HepG2 (cell line): ENCODE data around the gene RUBCNL. TPM values are rescaled to one million over a fixed set of nuclear protein-coding genes. Genes with fewer than 3 reads are reported as not detected.

Experiments used
- ATAC-seq: fragments of 200-7000 bp; cut with Tn5 transposase; 3 replicates; pipeline ENCODE4 v1.9.1; 2020; ENCODE audit warnings: mild to moderate bottlenecking, moderate library complexity
- BruUV-seq: library from RNA; stranded (reverse); fragments of 400-500 nt; replicated peaks from 2 replicates; lab custom pipeline; 2021; lab: Mats Ljungman, UMichigan
- CTCF ChIA-PET: fragments of 300-600 bp; formaldehyde crosslinking; extraction: SDS; loops from one replicate; lab custom pipeline; 2021; ENCODE audit warnings: low total read pairs, inconsistent platforms, low intra/inter-chr PET ratio; lab: Yijun Ruan, JAX
- POLR2A ChIA-PET: fragments of 350-600 bp; sonication (Branson Sonifier 250); formaldehyde crosslinking; loops from one replicate; lab custom pipeline; 2020; ENCODE audit warnings: antibody characterized with exemption, inconsistent platforms; lab: Yijun Ruan, JAX
- DNase-seq: peaks from one replicate; pipeline ENCODE4 v3.0.0-alpha.2; 2015; ENCODE audit warnings: low spot score
- FAIRE-seq: peaks from 3 replicates; lab custom pipeline; 2011; peaks lifted over from hg19 to GRCh38; lab: Jason Lieb, UNC
- H2AFZ ChIP-seq: one replicate; pipeline ENCODE4 v1.6.1; 2011; ENCODE audit warnings: low read length, inconsistent platforms
- H3K27ac ChIP-seq: fragments of 300-600 bp; 3 replicates; pipeline ENCODE4 v1.8.0; 2011; ENCODE audit warnings: mixed run types, mild to moderate bottlenecking, mixed read lengths, low read length, inconsistent platforms; ENCODE audit not compliant: insufficient read depth; ENCODE audit errors: extremely low read length
- H3K27me3 ChIP-seq, 2 experiments: fragments of 200-600 bp in 1 of 2; 2 replicates in 1 of 2; 3 replicates in 1 of 2; pipeline versions ENCODE4 v1.6.0 to v1.8.0; 2011; ENCODE audit warnings: low read length in 2 of 2, mild to moderate bottlenecking in 2 of 2, moderate library complexity in 2 of 2, inconsistent platforms in 1 of 2; ENCODE audit not compliant: insufficient read depth in 2 of 2, control insufficient read depth in 1 of 2
- H3K36me3 ChIP-seq, 2 experiments: fragments of 200-600 bp in 1 of 2; replicated peaks in 1 of 2; 2 replicates in 1 of 2; 3 replicates in 1 of 2; pipeline versions ENCODE4 v1.5.1 to v1.8.0; 2011; ENCODE audit warnings: low read length in 2 of 2, inconsistent platforms in 1 of 2; ENCODE audit not compliant: insufficient read depth in 2 of 2, control insufficient read depth in 1 of 2
- H3K4me1 ChIP-seq: 2 replicates; pipeline ENCODE4 v1.5.1; 2012; ENCODE audit warnings: low read length, inconsistent platforms; ENCODE audit not compliant: insufficient read depth
- H3K4me2 ChIP-seq: 2 replicates; pipeline ENCODE4 v1.6.0; 2011; ENCODE audit warnings: low read depth, low read length, inconsistent platforms
- H3K4me3 ChIP-seq, 3 experiments: fragments of 200-600 bp in 1 of 3; sonication (generic), shearing (Covaris generic) in 1 of 3; replicated peaks in 1 of 3; 2 replicates each; pipeline ENCODE4 v1.5.1; 2011 to 2016; ENCODE audit warnings: low read length in 3 of 3, inconsistent platforms in 2 of 3, low read depth in 2 of 3, mild to moderate bottlenecking in 2 of 3, control low read depth in 1 of 3, mixed read lengths in 1 of 3; ENCODE audit not compliant: insufficient read depth in 1 of 3
- H3K79me2 ChIP-seq: one replicate; pipeline ENCODE4 v1.6.1; 2011; ENCODE audit warnings: low read length, inconsistent platforms; ENCODE audit not compliant: insufficient read depth
- H3K9ac ChIP-seq: 2 replicates; pipeline ENCODE4 v1.6.0; 2011; ENCODE audit warnings: mild to moderate bottlenecking, low read depth, low read length, inconsistent platforms; ENCODE audit not compliant: insufficient read depth
- H3K9me3 ChIP-seq: 2 replicates; pipeline ENCODE4 v1.5.1; 2012; ENCODE audit warnings: mild to moderate bottlenecking, low read length
- H4K20me1 ChIP-seq: 2 replicates; pipeline ENCODE4 v1.6.0; 2011; ENCODE audit warnings: inconsistent platforms, mild to moderate bottlenecking, low read length, moderate library complexity; ENCODE audit not compliant: insufficient read depth
- CHD4 ChIP-seq: fragments of 200-600 bp; sonication (generic); IDR thresholded peaks from 2 replicates; pipeline ENCODE4 v1.7.0; 2017; ENCODE audit warnings: mild to moderate bottlenecking, low read length, borderline replicate concordance
- FOXM1 ChIP-seq: sonication (generic); formaldehyde crosslinking; IDR thresholded peaks from 2 replicates; pipeline ENCODE4 v1.5.0; 2020; ENCODE audit warnings: missing genetic modification reagents
- FOXP4 ChIP-seq: sonication (generic); formaldehyde crosslinking; IDR thresholded peaks from 2 replicates; pipeline ENCODE4 v1.4.0; 2020; ENCODE audit warnings: missing genetic modification reagents
- HMG20B ChIP-seq: conservative IDR thresholded peaks from 2 replicates; pipeline ENCODE4 v1.6.1; 2016; ENCODE audit warnings: missing genetic modification reagents, missing compliant biosample characterization
- KLF6 ChIP-seq: IDR thresholded peaks from 2 replicates; pipeline ENCODE4 v1.8.0; 2016; ENCODE audit warnings: missing biosample characterization, missing genetic modification reagents
- MTA3 ChIP-seq: sonication (generic); formaldehyde crosslinking; IDR thresholded peaks from 2 replicates; pipeline ENCODE4 v1.4.0; 2020; ENCODE audit warnings: missing genetic modification reagents
- NFKBIZ ChIP-seq: IDR thresholded peaks from 2 replicates; pipeline ENCODE4 v1.6.1; 2018; ENCODE audit warnings: missing genetic modification reagents, missing compliant biosample characterization
- RFX3 ChIP-seq: IDR thresholded peaks from 2 replicates; pipeline ENCODE4 v1.6.1; 2016; ENCODE audit warnings: missing biosample characterization, missing genetic modification reagents
- SALL2 ChIP-seq: sonication (generic); formaldehyde crosslinking; IDR thresholded peaks from 2 replicates; pipeline ENCODE4 v1.8.1; 2023; ENCODE audit warnings: mild to moderate bottlenecking, missing genetic modification reagents, inconsistent platforms
- SCMH1 ChIP-seq: sonication (generic); formaldehyde crosslinking; IDR thresholded peaks from 2 replicates; pipeline ENCODE4 v1.9.0; 2021; ENCODE audit warnings: missing genetic modification reagents, mild to moderate bottlenecking, borderline replicate concordance
- SOX5 ChIP-seq: IDR thresholded peaks from 2 replicates; pipeline ENCODE4 v1.6.1; 2016; ENCODE audit warnings: borderline replicate concordance
- ZBTB21 ChIP-seq: sonication (generic); formaldehyde crosslinking; IDR thresholded peaks from 2 replicates; pipeline ENCODE4 v1.4.0; 2020; ENCODE audit warnings: missing genetic modification reagents
- ZNF138 ChIP-seq: sonication (generic); formaldehyde crosslinking; IDR thresholded peaks from 2 replicates; pipeline ENCODE4 v1.5.0; 2020; ENCODE audit warnings: mild to moderate bottlenecking, low read depth, missing genetic modification reagents
- ZNF282 ChIP-seq: fragments of 450-650 bp; IDR thresholded peaks from 2 replicates; pipeline ENCODE4 v1.6.1; 2018; ENCODE audit not compliant: partially characterized antibody
- ZNF501 ChIP-seq: sonication (generic); formaldehyde crosslinking; IDR thresholded peaks from 2 replicates; pipeline ENCODE4 v1.5.1; 2020; ENCODE audit warnings: mild to moderate bottlenecking, moderate library complexity, missing genetic modification reagents
- ZNF569 ChIP-seq: sonication (generic); formaldehyde crosslinking; IDR thresholded peaks from 2 replicates; pipeline ENCODE4 v1.5.0; 2020; ENCODE audit warnings: mild to moderate bottlenecking, missing genetic modification reagents, moderate library complexity, borderline replicate concordance
- ZNF674 ChIP-seq: sonication (generic); formaldehyde crosslinking; IDR thresholded peaks from 2 replicates; pipeline ENCODE4 v1.5.0; 2020; ENCODE audit warnings: low read depth, mild to moderate bottlenecking, missing genetic modification reagents
- ZNF724P ChIP-seq: sonication (generic); formaldehyde crosslinking; IDR thresholded peaks from 2 replicates; pipeline ENCODE4 v1.8.0; 2022; ENCODE audit warnings: missing genetic modification reagents, borderline replicate concordance
- WGBS: methylation state at CpG from one replicate; pipeline ENCODE4 v1.1.6; 2017; ENCODE audit warnings: low lambda C conversion rate; 5-methylcytosine and 5-hydroxymethylcytosine counted together
- in situ Hi-C: cut with HindIII; loops from 2 replicates; pipeline ENCODE4 v1.10.0; 2017; ENCODE audit warnings: low pct_unique_long_range_greater_than_20kb; ENCODE audit not compliant: extremely low pct_ligation_motif_present
- intact Hi-C: fragments of 100-400 bp; cut with micrococcal nuclease; formaldehyde crosslinking; loops from one replicate; pipeline ENCODE4 v1.10.0; 2022; ENCODE audit not compliant: unreplicated experiment
- polyA plus RNA-seq, 8 experiments: library from polyadenylated mRNA; depleted of rRNA in 3 of 8; stranded (reverse) in 7 of 8; unstranded in 1 of 8; fragments of >200 nt; fragmentation: Illumina TruSeq in 4 of 8; extraction: Trizol in 4 of 8; gene quantifications; 2 replicates each; pipeline versions ENCODE4 v1.2.1 to v1.2.3, GENCODE V29; 2011 to 2016; ENCODE audit warnings: low read depth in 4 of 8, missing spikeins in 1 of 8, mixed read lengths in 1 of 8; ENCODE audit not compliant: insufficient read depth in 1 of 8
- total RNA-seq, 5 experiments: library from RNA; depleted of rRNA; stranded (reverse); fragments of >200 nt; fragmentation: Illumina TruSeq; extraction: Trizol; gene quantifications; 2 replicates each; pipeline ENCODE4 v1.2.3, GENCODE V29; 2016; ENCODE audit warnings: low read depth in 1 of 5
- TF ChIP-seq, protein P1 (sequence below): IDR thresholded peaks from 2 replicates; pipeline ENCODE4 v1.6.1; 2016; ENCODE audit warnings: missing biosample characterization, missing genetic modification reagents, low read depth
- TF ChIP-seq, protein P2 (sequence below), 2 experiments: fragments of 450-650 bp in 1 of 2; sonication (generic) in 1 of 2; formaldehyde crosslinking; IDR thresholded peaks; 2 replicates each; pipeline versions ENCODE4 v1.5.0 to v1.8.0; 2020 to 2022; ENCODE audit warnings: mild to moderate bottlenecking in 1 of 2, missing genetic modification reagents in 1 of 2

Gene RUBCNL
- total and polyA plus RNA-seq, 2 of the 13 experiments (the other 11 are each of a cell fraction or from before 2014, with no cell fraction given): not detected

- H3K27ac ChIP-seq: no peak overlapping the region
- H3K9ac ChIP-seq: no peak overlapping the region
- no peaks in the 10 kb centered on the region for H4K20me1 ChIP-seq
- CTCF ChIA-PET: no interaction called here
- BruUV-seq: no TSS peak
- no peaks in the 10 kb centered on the region; a peak in 1 of 5 replicates for H3K27me3 ChIP-seq
- FAIRE-seq (no peak), DNase-seq (no peak), ATAC-seq (no peak)
- no peaks in the 10 kb centered on the region for H3K36me3 ChIP-seq
- no peaks in the 10 kb centered on the region for H3K4me1 ChIP-seq
- in situ Hi-C loops (no loop called here), intact Hi-C loops (no loop called here)
- TF ChIP-seq RFX3 (CRISPR knock-in tag) (no peak), ZNF674 (CRISPR knock-in tag) (no peak), ZNF569 (CRISPR knock-in tag) (no peak), NFKBIZ (CRISPR knock-in tag) (no peak), ZBTB21 (no peak), ZNF282 (no peak), ZNF724P (CRISPR knock-in tag) (no peak), ZNF501 (CRISPR knock-in tag) (no peak), FOXM1 (CRISPR knock-in tag) (no peak), ZNF138 (CRISPR knock-in tag) (no peak), KLF6 (CRISPR knock-in tag) (no peak), SALL2 (no peak), CHD4 (no peak), SCMH1 (no peak), HMG20B (CRISPR knock-in tag) (no peak), MTA3 (no peak), FOXP4 (CRISPR knock-in tag) (no peak), SOX5 (CRISPR knock-in tag) (no peak)
- TF ChIP-seq, protein P1, sequence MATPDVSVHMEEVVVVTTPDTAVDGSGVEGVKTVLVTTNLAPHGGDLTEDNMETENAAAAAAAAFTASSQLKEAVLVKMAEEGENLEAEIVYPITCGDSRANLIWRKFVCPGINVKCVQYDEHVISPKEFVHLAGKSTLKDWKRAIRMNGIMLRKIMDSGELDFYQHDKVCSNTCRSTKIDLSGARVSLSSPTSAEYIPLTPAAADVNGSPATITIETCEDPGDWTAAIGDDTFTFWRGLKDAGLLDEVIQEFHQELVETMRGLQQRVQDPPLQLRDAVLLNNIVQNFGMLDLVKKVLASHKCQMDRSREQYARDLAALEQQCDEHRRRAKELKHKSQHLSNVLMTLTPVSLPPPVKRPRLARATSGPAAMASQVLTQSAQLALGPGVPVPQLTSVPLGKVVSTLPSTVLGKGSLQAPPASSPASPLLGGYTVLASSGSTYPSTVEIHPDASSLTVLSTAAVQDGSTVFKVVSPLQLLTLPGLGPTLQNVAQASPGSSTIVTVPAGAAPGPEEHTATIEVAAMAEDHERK (CRISPR knock-in tag): no peak
- TF ChIP-seq, protein P2, sequence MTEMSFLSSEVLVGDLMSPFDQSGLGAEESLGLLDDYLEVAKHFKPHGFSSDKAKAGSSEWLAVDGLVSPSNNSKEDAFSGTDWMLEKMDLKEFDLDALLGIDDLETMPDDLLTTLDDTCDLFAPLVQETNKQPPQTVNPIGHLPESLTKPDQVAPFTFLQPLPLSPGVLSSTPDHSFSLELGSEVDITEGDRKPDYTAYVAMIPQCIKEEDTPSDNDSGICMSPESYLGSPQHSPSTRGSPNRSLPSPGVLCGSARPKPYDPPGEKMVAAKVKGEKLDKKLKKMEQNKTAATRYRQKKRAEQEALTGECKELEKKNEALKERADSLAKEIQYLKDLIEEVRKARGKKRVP (CRISPR knock-in tag; IDR thresholded peaks at IDR 0.05): no peak
- no peaks in the 10 kb centered on the region for H3K79me2 ChIP-seq
- H2AFZ ChIP-seq: no peak overlapping the region
- H3K4me3 ChIP-seq: no peak overlapping the region
- POLR2A ChIA-PET: no interaction called here
- 1% methylated on average over 3 of the region's 3 CpGs for WGBS
- H3K9me3 ChIP-seq: no peaks in the 10 kb centered on the region
- H3K4me2 ChIP-seq: no peak overlapping the region
Observed at GRCh38 chr13:46293436-46293835, 93.6 kb downstream of the RUBCNL start.
